IMR-90 (cell line): Measurements from ENCODE around the gene GSDMA. TPM values are rescaled to one million over a fixed set of nuclear protein-coding genes. Genes with fewer than 3 reads are reported as not detected.

Experiments used
- ATAC-seq: fragments of 200-7000 bp; cut with Tn5 transposase; 2 replicates; pipeline ENCODE4 v1.9.1; 2020; ENCODE audit warnings: low read depth, mild to moderate bottlenecking, moderate library complexity
- BruUV-seq: library from RNA; stranded (reverse); fragments of 400-500 nt; replicated peaks from 2 replicates; lab custom pipeline; 2021; lab: Mats Ljungman, UMichigan
- CTCF ChIA-PET: fragments of 300-600 bp; formaldehyde crosslinking; extraction: SDS; loops from one replicate; lab custom pipeline; 2021; ENCODE audit warnings: antibody characterized with exemption; lab: Yijun Ruan, JAX
- POLR2A ChIA-PET: fragments of 300-600 bp; sonication (Branson Sonifier 250); formaldehyde crosslinking; loops from one replicate; lab custom pipeline; 2022; ENCODE audit warnings: antibody characterized with exemption; ENCODE audit not compliant: unreplicated experiment; lab: Charles Lee
- DNase-seq: peaks from one replicate; pipeline ENCODE4 v3.0.0; 2013
- H2AFZ ChIP-seq: replicated peaks from 2 replicates; pipeline ENCODE3; 2013; ENCODE audit warnings: low read length, mild to moderate bottlenecking; ENCODE audit not compliant: poor library complexity
- H2AK5ac ChIP-seq: 2 replicates; pipeline ENCODE4 v1.6.1; 2013; ENCODE audit warnings: low read depth, low read length, inconsistent platforms
- H2AK9ac ChIP-seq: replicated peaks from 2 replicates; pipeline ENCODE3; 2013; ENCODE audit warnings: mild to moderate bottlenecking, low read depth, low read length, moderate library complexity; ENCODE audit not compliant: poor library complexity
- H2BK120ac ChIP-seq: 2 replicates; pipeline ENCODE4 v1.6.1; 2013; ENCODE audit warnings: low read depth, low read length, inconsistent platforms
- H2BK15ac ChIP-seq: 3 replicates; pipeline ENCODE4 v1.6.1; 2013; ENCODE audit warnings: low read depth, low read length, inconsistent platforms
- H2BK20ac ChIP-seq: 2 replicates; pipeline ENCODE4 v1.6.1; 2013; ENCODE audit warnings: low read depth, mild to moderate bottlenecking, inconsistent platforms, low read length, moderate library complexity
- H2BK5ac ChIP-seq: 2 replicates; pipeline ENCODE4 v1.6.1; 2013; ENCODE audit warnings: mild to moderate bottlenecking, low read depth, low read length, inconsistent platforms; ENCODE audit not compliant: poor library complexity, severe bottlenecking
- H3K14ac ChIP-seq: replicated peaks from 2 replicates; pipeline ENCODE4 v1.6.1; 2013; ENCODE audit warnings: low read depth, low read length, inconsistent platforms
- H3K18ac ChIP-seq: 2 replicates; pipeline ENCODE4 v1.6.1; 2013; ENCODE audit warnings: low read depth, low read length, control low read depth
- H3K23ac ChIP-seq: 2 replicates; pipeline ENCODE4 v1.6.1; 2013; ENCODE audit warnings: low read depth, low read length, inconsistent platforms
- H3K27ac ChIP-seq: 2 replicates; pipeline ENCODE4 v1.5.1; 2013; ENCODE audit warnings: mild to moderate bottlenecking, control low read depth, low read length; ENCODE audit not compliant: insufficient read depth
- H3K27me3 ChIP-seq: 2 replicates; pipeline ENCODE4 v1.6.1; 2013; ENCODE audit warnings: low read length; ENCODE audit not compliant: control insufficient read depth, insufficient read depth
- H3K36me3 ChIP-seq: 2 replicates; pipeline ENCODE4 v1.6.1; 2013; ENCODE audit warnings: low read length, mixed read lengths; ENCODE audit not compliant: control insufficient read depth, insufficient read depth
- H3K4ac ChIP-seq: 2 replicates; pipeline ENCODE4 v1.6.1; 2013; ENCODE audit warnings: low read depth, low read length, inconsistent platforms
- H3K4me1 ChIP-seq: 2 replicates; pipeline ENCODE4 v1.6.1; 2013; ENCODE audit warnings: low read length, mixed read lengths; ENCODE audit not compliant: control insufficient read depth, insufficient read depth
- H3K4me2 ChIP-seq: 2 replicates; pipeline ENCODE4 v1.6.1; 2013; ENCODE audit warnings: low read depth, mild to moderate bottlenecking, control low read depth, low read length, moderate library complexity
- H3K4me3 ChIP-seq: 2 replicates; pipeline ENCODE4 v1.5.1; 2013; ENCODE audit warnings: low read depth, mild to moderate bottlenecking, control low read depth, low read length, moderate library complexity; ENCODE audit not compliant: insufficient read depth
- H3K56ac ChIP-seq: 2 replicates; pipeline ENCODE4 v1.6.1; 2013; ENCODE audit warnings: low read length, inconsistent platforms; ENCODE audit not compliant: insufficient read depth; ENCODE audit errors: extremely low read depth
- H3K79me1 ChIP-seq, 2 experiments: 2 replicates each; pipeline ENCODE4 v1.6.1; 2013; ENCODE audit warnings: low read length in 2 of 2, inconsistent platforms in 1 of 2, low read depth in 1 of 2
- H3K9ac ChIP-seq: 2 replicates; pipeline ENCODE4 v1.6.1; 2013; ENCODE audit warnings: low read depth, low read length, control low read depth
- H3K9me1 ChIP-seq: 2 replicates; pipeline ENCODE4 v1.6.1; 2013; ENCODE audit warnings: low read length, inconsistent platforms; ENCODE audit not compliant: insufficient read depth
- H3K9me3 ChIP-seq: 2 replicates; pipeline ENCODE4 v1.6.1; 2013; ENCODE audit warnings: low read length; ENCODE audit not compliant: control insufficient read depth, insufficient read depth
- H4K20me1 ChIP-seq: 2 replicates; pipeline ENCODE4 v1.6.1; 2013; ENCODE audit warnings: low read length, inconsistent platforms; ENCODE audit not compliant: insufficient read depth
- H4K5ac ChIP-seq: 2 replicates; pipeline ENCODE4 v1.6.1; 2013; ENCODE audit warnings: mild to moderate bottlenecking, low read depth, low read length, control low read depth
- H4K8ac ChIP-seq, 2 experiments: 2 replicates each; pipeline ENCODE4 v1.6.1; 2013; ENCODE audit warnings: low read depth in 2 of 2, low read length in 2 of 2, control low read depth in 1 of 2, inconsistent platforms in 1 of 2
- H4K91ac ChIP-seq: 2 replicates; pipeline ENCODE4 v1.6.1; 2013; ENCODE audit warnings: low read depth, low read length, inconsistent platforms; ENCODE audit not compliant: insufficient read depth
- BHLHE40 ChIP-seq: fragments of 150-350 bp; IDR thresholded peaks from 2 replicates; pipeline ENCODE4 v1.6.1; 2016; ENCODE audit warnings: mild to moderate bottlenecking, low read depth, low read length
- CEBPB ChIP-seq: IDR thresholded peaks from 2 replicates; pipeline ENCODE4 v1.6.1; 2012; ENCODE audit warnings: low read depth, low read length, improper control_type of control experiment
- CHD1 ChIP-seq: IDR thresholded peaks from 2 replicates; pipeline ENCODE4 v1.6.1; 2012; ENCODE audit warnings: low read depth, low read length, improper control_type of control experiment
- FOS ChIP-seq: fragments of 150-350 bp; IDR thresholded peaks from 2 replicates; pipeline ENCODE4 v1.6.1; 2016; ENCODE audit warnings: low read depth, low read length
- MAFK ChIP-seq: IDR thresholded peaks from 2 replicates; pipeline ENCODE4 v1.6.1; 2012; ENCODE audit warnings: low read depth, low read length, improper control_type of control experiment
- MAZ ChIP-seq: IDR thresholded peaks from 2 replicates; pipeline ENCODE4 v1.6.1; 2012; ENCODE audit warnings: low read depth, mild to moderate bottlenecking, low read length, improper control_type of control experiment, moderate library complexity, borderline replicate concordance
- RAD21 ChIP-seq: IDR thresholded peaks from 2 replicates; pipeline ENCODE4 v1.6.1; 2012; ENCODE audit warnings: low read length, improper control_type of control experiment
- RCOR1 ChIP-seq: IDR thresholded peaks from 2 replicates; pipeline ENCODE4 v1.6.1; 2012; ENCODE audit warnings: mild to moderate bottlenecking, low read length, improper control_type of control experiment; ENCODE audit not compliant: insufficient replicate concordance
- SMC3 ChIP-seq: fragments of 150-350 bp; IDR thresholded peaks from 2 replicates; pipeline ENCODE4 v1.6.1; 2016; ENCODE audit warnings: low read depth, mild to moderate bottlenecking, antibody characterized with exemption, low read length, moderate library complexity
- WGBS, 2 experiments: methylation state at CpG; one replicate each; pipeline versions ENCODE4 v1.1.5 to v1.1.7; 2013; ENCODE audit warnings: missing lambda C conversion rate in 2 of 2; ENCODE audit not compliant: insufficient read length in 1 of 2; ENCODE audit errors: extremely low coverage in 2 of 2; 5-methylcytosine and 5-hydroxymethylcytosine counted together
- dilution Hi-C: fragments of 300-500 bp; cut with HindIII; formaldehyde crosslinking; loops from one replicate; pipeline ENCODE4 v1.14.3; 2018; ENCODE audit warnings: low sequenced_read_pairs; ENCODE audit not compliant: unreplicated experiment
- in situ Hi-C: fragments of 300-500 bp; cut with MboI; formaldehyde crosslinking; loops from 3 replicates; pipeline ENCODE4 v1.14.3; 2019; ENCODE audit warnings: low sequenced_read_pairs, inconsistent platforms, mixed read lengths
- intact Hi-C: fragments of 100-400 bp; cut with micrococcal nuclease; formaldehyde crosslinking; loops from 2 replicates; pipeline ENCODE4 v1.10.0; 2022
- polyA plus RNA-seq, 3 experiments: library from polyadenylated mRNA; depleted of rRNA; stranded (reverse); fragments of >200 nt; gene quantifications; 2 replicates each; pipeline ENCODE4 v1.2.3, GENCODE V29; 2012; ENCODE audit warnings: low replicate concordance in 1 of 3
- total RNA-seq: library from RNA; depleted of rRNA; stranded (reverse); fragments of >200 nt; gene quantifications from 2 replicates; pipeline ENCODE4 v1.2.3, GENCODE V29; 2012
- TF ChIP-seq, protein P1 (sequence below): fragments of 150-350 bp; IDR thresholded peaks from 2 replicates; pipeline ENCODE4 v1.6.1; 2017; ENCODE audit warnings: mild to moderate bottlenecking, antibody characterized with exemption, low read length, low read depth
- TF ChIP-seq, protein P2 (sequence below): conservative IDR thresholded peaks from 2 replicates; pipeline ENCODE4 v1.5.1; 2012; ENCODE audit warnings: mild to moderate bottlenecking, low read depth, low read length, improper control_type of control experiment
- TF ChIP-seq, protein P3 (sequence below): fragments of 150-350 bp; IDR thresholded peaks from 2 replicates; pipeline ENCODE4 v1.6.1; 2016; ENCODE audit warnings: low read depth, mild to moderate bottlenecking, low read length, moderate library complexity, borderline replicate concordance

Gene GSDMA
- total and polyA plus RNA-seq, 2 of the 4 experiments (the other 2 are of a cell fraction), result not detected

DNA sequence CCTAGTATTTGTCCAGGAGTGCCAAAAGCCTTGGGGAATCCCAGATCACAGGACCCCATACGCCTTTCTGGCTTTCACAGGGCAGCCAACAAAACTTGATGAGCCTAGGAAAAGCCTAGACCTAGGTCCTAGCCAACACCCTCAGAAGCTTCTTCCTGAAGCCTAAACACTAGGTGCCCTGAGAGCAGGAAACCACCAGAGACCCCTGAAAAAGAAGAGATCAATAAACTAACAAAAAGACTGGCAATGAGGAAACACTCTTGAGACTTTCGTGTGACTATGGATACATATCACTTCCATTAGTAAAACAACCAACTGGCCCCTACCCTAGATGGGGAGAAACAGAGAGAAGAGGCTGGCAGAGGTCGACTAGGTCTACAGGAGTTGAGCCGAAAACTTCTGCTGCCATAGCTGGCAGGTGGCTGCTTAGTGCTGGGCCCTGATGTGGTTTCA, 36.6 kb upstream of the GSDMA start:
- BruUV-seq, result no TSS peak
- 52% methylated on average over 2 of the region's 4 CpGs; no CpG with 5 or more reads in 1 of the 2 experiments for WGBS, 2 experiments
- Histone ChIP-seq H3K23ac (no peak overlapping the region), H4K91ac (no peak overlapping the region), H3K9me1 (peaks cover 24% of the 10 kb centered on the region), H2AK5ac (peak overlapping the region; percentile 70; the same call in 1 of the 2 replicates), H3K27ac (no peak overlapping the region; the same call in 1 of the 2 replicates), H2AK9ac (no peak overlapping the region), H3K4ac (no peak overlapping the region), H2BK120ac (no peak overlapping the region), H3K79me1 (peaks cover 9 to 66% of the 10 kb centered on the region in 2 experiments; a peak in 3 of 4 replicates), H4K20me1 (peaks cover 51% of the 10 kb centered on the region), H4K8ac (no peak overlapping the region), H2BK20ac (no peak overlapping the region), H3K9ac (peak overlapping the region; percentile 86), H3K36me3 (peaks cover 29% of the 10 kb centered on the region), H3K4me3 (peak overlapping the region; percentile 56), H3K4me1 (peaks cover 41% of the 10 kb centered on the region), H3K27me3 (no peaks in the 10 kb centered on the region), H2AFZ (peak overlapping the region; percentile 91), H2BK15ac (no peak overlapping the region), H2BK5ac (no peak overlapping the region), H3K9me3 (no peaks in the 10 kb centered on the region), H4K5ac (no peak overlapping the region), H3K18ac (no peak overlapping the region), H3K4me2 (peak overlapping the region; percentile 100), H3K56ac (no peak overlapping the region), H3K14ac (0 out of 2 replicates have a peak overlapping the region, but pooled peaks have one; percentile 22)
- dilution Hi-C loops, result no loop called here
- ATAC-seq (no peak), DNase-seq (no peak)
- no peak for TF ChIP-seq RCOR1
- TF ChIP-seq, protein P1, sequence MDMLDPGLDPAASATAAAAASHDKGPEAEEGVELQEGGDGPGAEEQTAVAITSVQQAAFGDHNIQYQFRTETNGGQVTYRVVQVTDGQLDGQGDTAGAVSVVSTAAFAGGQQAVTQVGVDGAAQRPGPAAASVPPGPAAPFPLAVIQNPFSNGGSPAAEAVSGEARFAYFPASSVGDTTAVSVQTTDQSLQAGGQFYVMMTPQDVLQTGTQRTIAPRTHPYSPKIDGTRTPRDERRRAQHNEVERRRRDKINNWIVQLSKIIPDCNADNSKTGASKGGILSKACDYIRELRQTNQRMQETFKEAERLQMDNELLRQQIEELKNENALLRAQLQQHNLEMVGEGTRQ, result no peak
- no peak for TF ChIP-seq FOS
- TF ChIP-seq SMC3, result no peak
- no peak for TF ChIP-seq MAZ
- TF ChIP-seq, protein P2, sequence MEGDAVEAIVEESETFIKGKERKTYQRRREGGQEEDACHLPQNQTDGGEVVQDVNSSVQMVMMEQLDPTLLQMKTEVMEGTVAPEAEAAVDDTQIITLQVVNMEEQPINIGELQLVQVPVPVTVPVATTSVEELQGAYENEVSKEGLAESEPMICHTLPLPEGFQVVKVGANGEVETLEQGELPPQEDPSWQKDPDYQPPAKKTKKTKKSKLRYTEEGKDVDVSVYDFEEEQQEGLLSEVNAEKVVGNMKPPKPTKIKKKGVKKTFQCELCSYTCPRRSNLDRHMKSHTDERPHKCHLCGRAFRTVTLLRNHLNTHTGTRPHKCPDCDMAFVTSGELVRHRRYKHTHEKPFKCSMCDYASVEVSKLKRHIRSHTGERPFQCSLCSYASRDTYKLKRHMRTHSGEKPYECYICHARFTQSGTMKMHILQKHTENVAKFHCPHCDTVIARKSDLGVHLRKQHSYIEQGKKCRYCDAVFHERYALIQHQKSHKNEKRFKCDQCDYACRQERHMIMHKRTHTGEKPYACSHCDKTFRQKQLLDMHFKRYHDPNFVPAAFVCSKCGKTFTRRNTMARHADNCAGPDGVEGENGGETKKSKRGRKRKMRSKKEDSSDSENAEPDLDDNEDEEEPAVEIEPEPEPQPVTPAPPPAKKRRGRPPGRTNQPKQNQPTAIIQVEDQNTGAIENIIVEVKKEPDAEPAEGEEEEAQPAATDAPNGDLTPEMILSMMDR, result no peak
- TF ChIP-seq, protein P3, sequence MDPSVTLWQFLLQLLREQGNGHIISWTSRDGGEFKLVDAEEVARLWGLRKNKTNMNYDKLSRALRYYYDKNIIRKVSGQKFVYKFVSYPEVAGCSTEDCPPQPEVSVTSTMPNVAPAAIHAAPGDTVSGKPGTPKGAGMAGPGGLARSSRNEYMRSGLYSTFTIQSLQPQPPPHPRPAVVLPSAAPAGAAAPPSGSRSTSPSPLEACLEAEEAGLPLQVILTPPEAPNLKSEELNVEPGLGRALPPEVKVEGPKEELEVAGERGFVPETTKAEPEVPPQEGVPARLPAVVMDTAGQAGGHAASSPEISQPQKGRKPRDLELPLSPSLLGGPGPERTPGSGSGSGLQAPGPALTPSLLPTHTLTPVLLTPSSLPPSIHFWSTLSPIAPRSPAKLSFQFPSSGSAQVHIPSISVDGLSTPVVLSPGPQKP, result no peak
- no peak for TF ChIP-seq CHD1
- no peak for TF ChIP-seq MAFK
- TF ChIP-seq CEBPB, result no peak
- TF ChIP-seq RAD21, result no peak
- no peak for TF ChIP-seq BHLHE40
- in situ Hi-C loops, result no loop called here
- intact Hi-C loops, result no loop called here
- POLR2A ChIA-PET, result no interaction called here
- CTCF ChIA-PET, result no interaction called here
